OCI-LY7 (cell line): ENCODE data around the gene TRERF1. TPM values are rescaled to one million over a fixed set of nuclear protein-coding genes. Genes with fewer than 3 reads are reported as not detected.

ENCODE experiments used
- BruUV-seq: library from RNA; stranded (reverse); fragments of 400-500 nt; replicated peaks from 2 replicates; lab custom pipeline; 2021; lab: Mats Ljungman, UMichigan
- CTCF ChIA-PET: fragments of 300-600 bp; sonication (Branson Sonifier 250); formaldehyde crosslinking; loops from one replicate; lab custom pipeline; 2022; ENCODE audit warnings: antibody characterized with exemption; ENCODE audit not compliant: unreplicated experiment; lab: Charles Lee
- POLR2A ChIA-PET: fragments of 300-600 bp; sonication (Branson Sonifier 250); formaldehyde crosslinking; loops from one replicate; lab custom pipeline; 2022; ENCODE audit warnings: antibody characterized with exemption; lab: Charles Lee
- DNase-seq: peaks from one replicate; pipeline ENCODE4 v3.0.0-alpha.2; 2015; ENCODE audit warnings: low spot score
- H2AFZ ChIP-seq: fragments of 200-600 bp; sonication (generic), shearing (Covaris generic); 2 replicates; pipeline ENCODE4 v1.6.1; 2014; ENCODE audit warnings: mild to moderate bottlenecking, antibody characterized with exemption, low read length, moderate library complexity
- H3K27ac ChIP-seq: fragments of 200-600 bp; sonication (generic); 2 replicates; pipeline ENCODE4 v1.5.1; 2014; ENCODE audit warnings: mixed run types, low read depth, mild to moderate bottlenecking, moderate library complexity, low read length, inconsistent platforms; ENCODE audit not compliant: poor library complexity, severe bottlenecking
- H3K36me3 ChIP-seq: fragments of 200-600 bp; sonication (generic); 2 replicates; pipeline ENCODE4 v1.6.1; 2014; ENCODE audit warnings: mild to moderate bottlenecking, antibody characterized with exemption, low read length, moderate library complexity, mixed read lengths; ENCODE audit not compliant: insufficient read depth
- H3K4me1 ChIP-seq: fragments of 200-600 bp; sonication (generic); 2 replicates; pipeline ENCODE4 v1.5.1; 2014; ENCODE audit warnings: mild to moderate bottlenecking, low read length; ENCODE audit not compliant: insufficient read depth, poor library complexity, severe bottlenecking
- H3K4me2 ChIP-seq: fragments of 200-600 bp; sonication (generic); 2 replicates; pipeline ENCODE4 v1.6.1; 2014; ENCODE audit warnings: mild to moderate bottlenecking, low read length
- H3K4me3 ChIP-seq: fragments of 200-600 bp; sonication (generic); 2 replicates; pipeline ENCODE4 v1.5.1; 2014; ENCODE audit warnings: mild to moderate bottlenecking, low read depth, low read length; ENCODE audit not compliant: poor library complexity, severe bottlenecking
- H3K79me2 ChIP-seq: fragments of 200-600 bp; sonication (generic); 2 replicates; pipeline ENCODE4 v1.6.1; 2016; ENCODE audit warnings: low read depth, mild to moderate bottlenecking, low read length, moderate library complexity, mixed read lengths; ENCODE audit not compliant: insufficient read depth
- H3K9me2 ChIP-seq: fragments of 200-600 bp; sonication (generic); 2 replicates; pipeline ENCODE4 v1.6.1; 2016; ENCODE audit warnings: mild to moderate bottlenecking, low read length, mixed read lengths; ENCODE audit not compliant: insufficient read depth
- H3K9me3 ChIP-seq: fragments of 200-600 bp; sonication (generic); 2 replicates; pipeline ENCODE4 v1.6.1; 2014; ENCODE audit warnings: mild to moderate bottlenecking, mixed run types, low read length, mixed read lengths
- H4K20me1 ChIP-seq: fragments of 200-600 bp; sonication (generic); 2 replicates; pipeline ENCODE4 v1.6.1; 2014; ENCODE audit warnings: mild to moderate bottlenecking, antibody characterized with exemption, low read length, moderate library complexity, mixed read lengths; ENCODE audit not compliant: insufficient read depth
- CTCF ChIP-seq: fragments of 200-600 bp; sonication (generic); conservative IDR thresholded peaks from 2 replicates; pipeline ENCODE4 v1.5.1; 2014; ENCODE audit warnings: mild to moderate bottlenecking, antibody characterized with exemption, low read length, moderate library complexity, mixed read lengths
- EZH2phosphoT487 ChIP-seq: fragments of 200-600 bp; sonication (generic); IDR thresholded peaks from 2 replicates; pipeline ENCODE4 v1.6.1; 2018; ENCODE audit warnings: low read depth, borderline replicate concordance, mild to moderate bottlenecking, mixed run types, antibody characterized with exemption, low read length, moderate library complexity, mixed read lengths
- intact Hi-C: fragments of 100-400 bp; cut with micrococcal nuclease; formaldehyde crosslinking; loops from one replicate; pipeline ENCODE4 v1.10.0; 2022; ENCODE audit not compliant: unreplicated experiment
- total RNA-seq, 2 experiments: library from RNA; depleted of rRNA in 1 of 2; stranded (reverse); fragments of >200 nt in 1 of 2; shearing (Covaris generic) in 1 of 2; gene quantifications; 2 replicates each; pipeline ENCODE4 v1.2.3, GENCODE V29; 2014 to 2022

Gene TRERF1
- total RNA-seq, 2 experiments from 2014 or later = 5.7 to 12.9 TPM

GRCh38 chr6:42440778-42441696 is 10.7 kb downstream of the TRERF1 start:
- H3K27ac ChIP-seq = no peak overlapping the region
- CTCF ChIA-PET = interaction anchor here (0.9 kb wide), 1 partner anchor 37 kb away, joined by 4 read pairs; no protein-coding TSS in a partner anchor
- POLR2A ChIA-PET = interaction anchor here (0.6 to 1.8 kb wide), 4 partner anchors 10 to 176 kb away, joined by 4 to 12 read pairs (median 6); partner anchors contain the start of gene TRERF1

GRCh38 chr6:42440027-42440426 is 11.7 kb downstream of the TRERF1 start:
- POLR2A ChIA-PET = interaction anchor here (0.6 to 0.8 kb wide), 2 partner anchors 18 to 77 kb away, joined by 3 to 6 read pairs; no protein-coding TSS in a partner anchor
- peaks cover 6% of the 10 kb centered on the region for H3K4me1 ChIP-seq

More at GRCh38 chr6:42440778-42441696, 10.7 kb downstream of the TRERF1 start:
- intact Hi-C loops = no loop called here
- DNase-seq = no peak
- H4K20me1 ChIP-seq = no peaks in the 10 kb centered on the region
- no peak overlapping the region for H2AFZ ChIP-seq
- peaks cover 6% of the 10 kb centered on the region; the same call in 1 of the 2 replicates for H3K79me2 ChIP-seq
- H3K4me1 ChIP-seq = peaks cover 6% of the 10 kb centered on the region
- H3K4me3 ChIP-seq = no peak overlapping the region
- H3K9me3 ChIP-seq = no peaks in the 10 kb centered on the region
- no peak overlapping the region for H3K4me2 ChIP-seq
- TF ChIP-seq CTCF = no peak
- TF ChIP-seq EZH2phosphoT487 = no peak
- no TSS peak for BruUV-seq
- no peaks in the 10 kb centered on the region for H3K9me2 ChIP-seq
- H3K36me3 ChIP-seq = peaks cover 5% of the 10 kb centered on the region; the same call in 1 of the 2 replicates

More at GRCh38 chr6:42440027-42440426, 11.7 kb downstream of the TRERF1 start:
- no peak for TF ChIP-seq CTCF
- CTCF ChIA-PET = no interaction called here
- Histone ChIP-seq H3K9me2 (no peaks in the 10 kb centered on the region), H3K4me3 (no peak overlapping the region), H3K79me2 (peaks cover 6% of the 10 kb centered on the region; the same call in 1 of the 2 replicates), H3K4me2 (no peak overlapping the region), H3K36me3 (peaks cover 8% of the 10 kb centered on the region; the same call in 1 of the 2 replicates), H3K9me3 (no peaks in the 10 kb centered on the region), H4K20me1 (no peaks in the 10 kb centered on the region), H2AFZ (no peak overlapping the region), H3K27ac (no peak overlapping the region)
- no TSS peak for BruUV-seq
- intact Hi-C loops = no loop called here
- DNase-seq = no peak
